Breast epithelium (tissue), 4 donors: ENCODE results near the gene ST8SIA3. TPM values are rescaled to one million over a fixed set of nuclear protein-coding genes. Genes with fewer than 3 reads are reported as not detected.

Experiments used
- DNase-seq, 2 donors: peaks; one replicate each; pipeline ENCODE4 v3.0.0-alpha.2; 2019; ENCODE audit warnings: low spot score in 2 of 2
- H3K27ac ChIP-seq, 2 donors: fragments of 200-600 bp; sonication (generic) in 1 of 2; one replicate each; pipeline ENCODE4 v1.5.1; 2016 to 2019; ENCODE audit warnings: mild to moderate bottlenecking in 1 of 2
- H3K27me3 ChIP-seq, 2 donors: fragments of 200-600 bp; sonication (generic) in 1 of 2; one replicate each; pipeline versions ENCODE4 v1.5.1 to v1.6.0; 2017 to 2019; ENCODE audit warnings: control low read depth in 1 of 2, mild to moderate bottlenecking in 1 of 2
- H3K36me3 ChIP-seq: fragments of 200-600 bp; one replicate; pipeline ENCODE4 v1.5.1; 2019
- H3K4me1 ChIP-seq, 2 donors: fragments of 200-600 bp; sonication (generic); one replicate each; pipeline ENCODE4 v1.5.1; 2016 to 2019; ENCODE audit warnings: control low read depth in 1 of 2
- H3K4me3 ChIP-seq, 3 donors: fragments of 200-600 bp; sonication (generic); 1 replicate in 2 of 3; 2 replicates in 1 of 3; pipeline ENCODE4 v1.5.1; 2016 to 2019; ENCODE audit warnings: mild to moderate bottlenecking in 3 of 3, moderate library complexity in 2 of 3
- H3K9me3 ChIP-seq, 2 donors: fragments of 200-600 bp; sonication (generic) in 1 of 2; one replicate each; pipeline ENCODE4 v1.5.1; 2016 to 2019; ENCODE audit warnings: control low read depth in 1 of 2
- POLR2A ChIP-seq: fragments of 450-650 bp; IDR thresholded peaks from one replicate; pipeline ENCODE4 v1.6.1; 2016; ENCODE audit warnings: antibody characterized with exemption, mild to moderate bottlenecking, moderate library complexity
- POLR2AphosphoS5 ChIP-seq, 3 donors: sonication (generic); formaldehyde crosslinking; IDR thresholded peaks; one replicate each; pipeline ENCODE4 v1.6.1; 2017; ENCODE audit warnings: antibody characterized with exemption in 3 of 3
- intact Hi-C: fragments of 100-400 bp; cut with DNase I; formaldehyde crosslinking; loops from one replicate; pipeline ENCODE4 v1.15.1; 2023; ENCODE audit warnings: low total_unique reads
- total RNA-seq, 3 donors: library from RNA; depleted of rRNA; stranded (reverse); fragments of >200 nt; gene quantifications; one replicate each; pipeline ENCODE4 v1.1.0, GENCODE V29; 2016
- TF ChIP-seq, protein P1 (sequence below), 3 donors: fragments of 450-650 bp; IDR thresholded peaks; one replicate each; pipeline ENCODE4 v1.5.1; 2016 to 2017; ENCODE audit warnings: antibody characterized with exemption in 3 of 3, mild to moderate bottlenecking in 3 of 3, moderate library complexity in 3 of 3

The ST8SIA3 gene
- total RNA-seq, 3 donors from 2014 or later, result not detected

DNA sequence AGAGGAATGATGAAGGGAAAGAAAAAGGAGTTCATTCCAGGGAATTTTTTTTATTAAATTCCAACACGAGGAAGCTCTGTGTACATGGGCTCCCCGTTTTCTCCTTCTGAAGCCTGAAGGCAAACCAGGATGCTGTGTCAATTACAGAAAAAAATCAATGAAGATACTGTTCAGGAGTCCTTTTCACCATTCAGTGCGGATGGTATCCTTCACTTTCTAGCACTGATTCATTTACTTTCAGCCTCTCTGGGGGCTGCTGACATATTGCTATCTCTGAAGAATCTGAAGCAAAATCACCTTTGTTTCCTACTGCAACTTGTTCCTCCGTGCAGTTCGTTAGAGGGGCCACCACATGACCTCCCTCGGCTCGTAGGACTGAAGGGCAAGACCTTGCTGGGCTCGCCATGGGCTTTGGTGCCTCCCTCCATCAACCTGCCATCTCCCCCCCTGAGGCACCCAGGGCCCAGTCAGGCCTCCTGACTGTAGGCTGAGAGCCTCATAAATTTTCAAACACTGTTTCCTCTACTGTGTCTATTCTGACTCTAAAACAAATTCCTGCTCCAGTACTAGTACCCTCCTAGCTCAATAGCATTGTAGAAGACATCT is 25.5 kb upstream of the ST8SIA3 start:
- intact Hi-C loops, result no loop called here
- no peaks in the 10 kb centered on the region for H3K9me3 ChIP-seq
- H3K36me3 ChIP-seq, result no peaks in the 10 kb centered on the region
- H3K4me3 ChIP-seq, result no peak overlapping the region
- H3K27me3 ChIP-seq, result no peaks in the 10 kb centered on the region
- DNase-seq, result no peak
- TF ChIP-seq, protein P1, sequence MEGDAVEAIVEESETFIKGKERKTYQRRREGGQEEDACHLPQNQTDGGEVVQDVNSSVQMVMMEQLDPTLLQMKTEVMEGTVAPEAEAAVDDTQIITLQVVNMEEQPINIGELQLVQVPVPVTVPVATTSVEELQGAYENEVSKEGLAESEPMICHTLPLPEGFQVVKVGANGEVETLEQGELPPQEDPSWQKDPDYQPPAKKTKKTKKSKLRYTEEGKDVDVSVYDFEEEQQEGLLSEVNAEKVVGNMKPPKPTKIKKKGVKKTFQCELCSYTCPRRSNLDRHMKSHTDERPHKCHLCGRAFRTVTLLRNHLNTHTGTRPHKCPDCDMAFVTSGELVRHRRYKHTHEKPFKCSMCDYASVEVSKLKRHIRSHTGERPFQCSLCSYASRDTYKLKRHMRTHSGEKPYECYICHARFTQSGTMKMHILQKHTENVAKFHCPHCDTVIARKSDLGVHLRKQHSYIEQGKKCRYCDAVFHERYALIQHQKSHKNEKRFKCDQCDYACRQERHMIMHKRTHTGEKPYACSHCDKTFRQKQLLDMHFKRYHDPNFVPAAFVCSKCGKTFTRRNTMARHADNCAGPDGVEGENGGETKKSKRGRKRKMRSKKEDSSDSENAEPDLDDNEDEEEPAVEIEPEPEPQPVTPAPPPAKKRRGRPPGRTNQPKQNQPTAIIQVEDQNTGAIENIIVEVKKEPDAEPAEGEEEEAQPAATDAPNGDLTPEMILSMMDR (IDR thresholded peaks at IDR 0.05), result no peak
- no peak for TF ChIP-seq POLR2A
- no peak for TF ChIP-seq POLR2AphosphoS5 (IDR thresholded peaks at IDR 0.05)
- no peak overlapping the region for H3K27ac ChIP-seq
- no peaks in the 10 kb centered on the region for H3K4me1 ChIP-seq

- Histone ChIP-seq H3K9me3 (no peaks in the 10 kb centered on the region), H3K27me3 (no peaks in the 10 kb centered on the region), H3K36me3 (no peaks in the 10 kb centered on the region), H3K27ac (no peak overlapping the region), H3K4me3 (no peak overlapping the region), H3K4me1 (no peaks in the 10 kb centered on the region)
- DNase-seq, result no peak
- TF ChIP-seq, protein P1 (IDR thresholded peaks at IDR 0.05), result no peak
- no peak for TF ChIP-seq POLR2A
- no peak for TF ChIP-seq POLR2AphosphoS5 (IDR thresholded peaks at IDR 0.05)
- intact Hi-C loops, result no loop called here
These were observed 23.7 kb upstream of the ST8SIA3 start for GRCh38 chr18:57328665-57329064.

DNA sequence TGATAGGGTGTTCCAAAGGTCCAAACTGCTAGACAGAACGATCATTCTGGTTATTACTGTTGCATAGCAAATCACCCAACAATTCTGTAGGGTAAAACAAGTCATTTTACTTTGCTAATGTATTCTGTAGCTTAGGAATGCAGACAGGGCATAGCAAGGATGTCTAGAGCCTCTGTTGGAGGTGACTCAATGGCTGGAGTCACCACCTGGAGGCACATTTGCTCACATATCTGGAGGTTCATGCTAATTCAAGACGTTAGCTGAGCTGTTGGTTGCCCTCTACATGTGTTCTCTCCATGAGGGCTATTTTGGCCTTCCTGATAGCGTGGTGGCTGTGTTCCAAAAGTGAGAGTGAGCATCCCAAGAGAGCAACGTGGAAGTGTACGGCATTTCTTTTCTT is 22.5 kb upstream of the ST8SIA3 start:
- TF ChIP-seq POLR2A (no peak), POLR2AphosphoS5 (IDR thresholded peaks at IDR 0.05) (no peak)
- TF ChIP-seq, protein P1 (IDR thresholded peaks at IDR 0.05), result no peak

DNA sequence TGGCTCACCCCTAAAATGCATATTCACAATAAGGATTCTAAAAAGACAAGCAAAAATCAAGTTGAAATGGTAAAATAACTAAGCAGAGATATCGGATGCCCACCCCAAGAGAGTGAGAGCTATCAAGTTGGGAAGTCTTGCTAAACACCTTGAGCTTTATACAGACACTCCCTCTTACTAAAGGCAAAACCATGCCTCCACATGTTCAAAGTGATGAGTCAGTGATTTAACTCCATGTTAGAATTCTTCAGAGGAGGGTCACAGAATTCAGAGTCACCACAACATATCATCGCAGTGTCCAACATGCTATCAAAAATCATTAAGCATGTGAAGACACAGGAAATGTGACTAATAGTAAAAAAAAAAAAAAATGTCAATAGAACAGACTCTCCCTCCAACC is 20.6 kb upstream of the ST8SIA3 start:
- no peaks in the 10 kb centered on the region for H3K4me1 ChIP-seq
- intact Hi-C loops, result no loop called here
- H3K27me3 ChIP-seq, result no peaks in the 10 kb centered on the region
- H3K27ac ChIP-seq, result no peak overlapping the region
- no peak for TF ChIP-seq POLR2A
- H3K4me3 ChIP-seq, result no peak overlapping the region
- no peaks in the 10 kb centered on the region for H3K36me3 ChIP-seq
- no peaks in the 10 kb centered on the region for H3K9me3 ChIP-seq
- DNase-seq, result no peak

More for the DNA sequence above, 22.5 kb upstream of the ST8SIA3 start:
- no peaks in the 10 kb centered on the region for H3K9me3 ChIP-seq
- H3K4me3 ChIP-seq, result no peak overlapping the region
- no peak overlapping the region for H3K27ac ChIP-seq
- no peaks in the 10 kb centered on the region for H3K36me3 ChIP-seq
- no peaks in the 10 kb centered on the region for H3K27me3 ChIP-seq
- no peaks in the 10 kb centered on the region for H3K4me1 ChIP-seq
- intact Hi-C loops, result no loop called here
- DNase-seq, result no peak

- Histone ChIP-seq H3K4me1 (no peaks in the 10 kb centered on the region), H3K36me3 (no peaks in the 10 kb centered on the region), H3K27me3 (peaks cover 0 to 3% of the 10 kb centered on the region in 2 donors), H3K27ac (no peak overlapping the region), H3K9me3 (no peaks in the 10 kb centered on the region), H3K4me3 (no peak overlapping the region)
- TF ChIP-seq POLR2AphosphoS5 (IDR thresholded peaks at IDR 0.05), result no peak
- no peak for DNase-seq
- intact Hi-C loops, result no loop called here
These were observed 18.4 kb upstream of the ST8SIA3 start for GRCh38 chr18:57333940-57334339.

DNA sequence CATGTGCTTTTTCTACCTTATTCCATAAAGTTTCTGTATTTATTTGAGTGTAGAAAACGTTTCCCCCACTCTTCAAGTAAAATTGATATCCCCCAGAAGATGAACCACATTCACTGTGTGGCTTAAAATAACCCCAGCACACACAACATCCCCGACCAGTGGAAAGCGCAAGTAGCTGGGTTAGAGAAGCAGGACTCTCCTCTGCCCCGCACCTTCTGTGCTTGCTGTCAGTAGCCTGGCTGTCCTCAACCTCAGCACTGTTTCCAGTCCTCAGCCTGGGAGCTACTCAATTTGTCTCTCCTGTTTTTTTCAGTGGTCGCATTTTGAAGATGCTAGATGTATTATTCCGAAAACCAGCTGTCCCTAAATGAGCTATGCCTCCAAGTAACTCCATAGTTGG is 18.0 kb upstream of the ST8SIA3 start:
- H3K27ac ChIP-seq, result no peak overlapping the region
- DNase-seq, result no peak
- TF ChIP-seq POLR2A (no peak), POLR2AphosphoS5 (IDR thresholded peaks at IDR 0.05) (no peak)
- TF ChIP-seq, protein P1 (IDR thresholded peaks at IDR 0.05), result no peak
- intact Hi-C loops, result no loop called here
- H3K9me3 ChIP-seq, result no peaks in the 10 kb centered on the region
- H3K4me1 ChIP-seq, result no peaks in the 10 kb centered on the region
- no peaks in the 10 kb centered on the region for H3K36me3 ChIP-seq
- H3K27me3 ChIP-seq, result peaks cover 0 to 3% of the 10 kb centered on the region in 2 donors
- no peak overlapping the region for H3K4me3 ChIP-seq
